H1 (cell line): Measurements from ENCODE around the gene AGO3. TPM values are rescaled to one million over a fixed set of nuclear protein-coding genes. Genes with fewer than 3 reads are reported as not detected.

ENCODE experiments used
- CTCF ChIA-PET: fragments of 300-600 bp; sonication (Branson Sonifier 250); formaldehyde crosslinking; loops from one replicate; lab custom pipeline; 2021; ENCODE audit not compliant: partially characterized antibody; lab: Charles Lee
- POLR2A ChIA-PET: fragments of 300-600 bp; sonication (Branson Sonifier 250); formaldehyde crosslinking; loops from one replicate; lab custom pipeline; 2021; ENCODE audit warnings: inconsistent platforms; ENCODE audit not compliant: partially characterized antibody; lab: Charles Lee
- DNase-seq, 2 experiments: peaks; one replicate each; pipeline versions ENCODE4 v3.0.0 to v3.0.0-alpha.2; 2010 to 2022; ENCODE audit warnings: low spot score in 2 of 2, low read depth in 1 of 2, mixed read lengths in 1 of 2
- FAIRE-seq: peaks from 2 replicates; lab custom pipeline; 2011; peaks lifted over from hg19 to GRCh38; lab: Jason Lieb, UNC
- H2AFZ ChIP-seq: 2 replicates; pipeline ENCODE4 v1.8.1; 2012; ENCODE audit warnings: low read length, inconsistent platforms
- H2AK5ac ChIP-seq: 2 replicates; pipeline ENCODE4 v1.6.1; 2013; ENCODE audit warnings: low read depth, low read length
- H2BK120ac ChIP-seq: replicated peaks from 2 replicates; pipeline ENCODE3; 2013; ENCODE audit warnings: low read depth, low read length, inconsistent platforms
- H2BK12ac ChIP-seq: 2 replicates; pipeline ENCODE4 v1.6.1; 2013; ENCODE audit warnings: low read depth, low read length
- H2BK15ac ChIP-seq: 2 replicates; pipeline ENCODE4 v1.6.1; 2013; ENCODE audit warnings: low read length
- H2BK20ac ChIP-seq: 2 replicates; pipeline ENCODE4 v1.6.1; 2013; ENCODE audit warnings: low read length
- H2BK5ac ChIP-seq: 2 replicates; pipeline ENCODE4 v1.6.1; 2013; ENCODE audit warnings: low read depth, low read length
- H3K14ac ChIP-seq: 2 replicates; pipeline ENCODE4 v1.6.1; 2013; ENCODE audit warnings: inconsistent platforms; ENCODE audit not compliant: insufficient read length
- H3K18ac ChIP-seq: 2 replicates; pipeline ENCODE4 v1.6.1; 2013; ENCODE audit warnings: low read length; ENCODE audit errors: extremely low read depth
- H3K23ac ChIP-seq: 2 replicates; pipeline ENCODE4 v1.6.1; 2013; ENCODE audit warnings: inconsistent platforms; ENCODE audit not compliant: insufficient read length
- H3K23me2 ChIP-seq: 2 replicates; pipeline ENCODE4 v1.6.1; 2013; ENCODE audit warnings: low read depth, low read length
- H3K27ac ChIP-seq: 2 replicates; pipeline ENCODE4 v1.6.1; 2011; ENCODE audit warnings: low read depth, low read length, inconsistent platforms
- H3K27me3 ChIP-seq, 4 experiments: replicated peaks in 1 of 4; 1 replicate in 1 of 4; 2 replicates in 3 of 4; pipeline versions ENCODE4 v1.6.1 to v1.8.1; 2011 to 2013; ENCODE audit warnings: low read length in 3 of 4, mild to moderate bottlenecking in 3 of 4, inconsistent platforms in 2 of 4, mixed read lengths in 2 of 4, moderate library complexity in 1 of 4; ENCODE audit not compliant: control insufficient read depth in 3 of 4, insufficient read depth in 3 of 4; ENCODE audit errors: extremely low read depth in 1 of 4
- H3K36me3 ChIP-seq, 4 experiments: 2 replicates each; pipeline versions ENCODE4 v1.6.1 to v1.8.1; 2011 to 2013; ENCODE audit warnings: mild to moderate bottlenecking in 4 of 4, low read length in 3 of 4, moderate library complexity in 2 of 4, control low read depth in 1 of 4, inconsistent platforms in 1 of 4; ENCODE audit not compliant: insufficient read depth in 4 of 4, control insufficient read depth in 2 of 4
- H3K4ac ChIP-seq: replicated peaks from 2 replicates; pipeline ENCODE3; 2013; ENCODE audit warnings: low read length, low read depth, mixed read lengths, inconsistent platforms; ENCODE audit not compliant: insufficient read length
- H3K4me1 ChIP-seq, 4 experiments: replicated peaks in 1 of 4; 1 replicate in 1 of 4; 2 replicates in 3 of 4; pipeline versions ENCODE4 v1.6.1 to v1.8.1; 2011 to 2013; ENCODE audit warnings: low read length in 3 of 4, inconsistent platforms in 2 of 4, mixed read lengths in 1 of 4; ENCODE audit not compliant: insufficient read depth in 4 of 4, control insufficient read depth in 3 of 4
- H3K4me2 ChIP-seq, 2 experiments: 2 replicates each; pipeline versions ENCODE4 v1.6.1 to v1.8.1; 2011 to 2013; ENCODE audit warnings: low read depth in 2 of 2, low read length in 2 of 2, control low read depth in 1 of 2, inconsistent platforms in 1 of 2, mild to moderate bottlenecking in 1 of 2; ENCODE audit not compliant: insufficient read depth in 1 of 2
- H3K4me3 ChIP-seq, 4 experiments: fragments of 200-600, 300-600 bp in 1 of 4; sonication (generic), shearing (Covaris generic), sonication (Bioruptor Twin) in 1 of 4; 2 replicates each; pipeline versions ENCODE4 v1.5.1 to v1.8.1; 2011 to 2016; ENCODE audit warnings: low read length in 4 of 4, low read depth in 3 of 4, control low read depth in 2 of 4, inconsistent platforms in 2 of 4, mild to moderate bottlenecking in 2 of 4, mixed read lengths in 1 of 4, moderate library complexity in 1 of 4; ENCODE audit not compliant: insufficient read depth in 2 of 4; ENCODE audit errors: extremely low read depth in 1 of 4
- H3K56ac ChIP-seq: replicated peaks from 2 replicates; pipeline ENCODE3; 2013; ENCODE audit warnings: low read depth, mild to moderate bottlenecking, mixed read lengths, low read length, inconsistent platforms; ENCODE audit not compliant: insufficient read length
- H3K79me1 ChIP-seq: 2 replicates; pipeline ENCODE4 v1.6.1; 2013; ENCODE audit warnings: low read depth, low read length, control low read depth
- H3K79me2 ChIP-seq, 2 experiments: 2 replicates each; pipeline versions ENCODE4 v1.6.1 to v1.8.1; 2012 to 2013; ENCODE audit warnings: low read length in 2 of 2, mild to moderate bottlenecking in 2 of 2, inconsistent platforms in 1 of 2; ENCODE audit not compliant: insufficient read depth in 2 of 2, control insufficient read depth in 1 of 2
- H3K9ac ChIP-seq, 4 experiments: replicated peaks in 1 of 4; 1 replicate in 1 of 4; 2 replicates in 3 of 4; pipeline versions ENCODE4 v1.6.1 to v1.8.1; 2011 to 2013; ENCODE audit warnings: low read depth in 3 of 4, low read length in 3 of 4, control low read depth in 2 of 4, mild to moderate bottlenecking in 2 of 4, moderate library complexity in 2 of 4, inconsistent platforms in 1 of 4; ENCODE audit errors: extremely low read depth in 1 of 4
- H3K9me3 ChIP-seq, 2 experiments: 2 replicates each; pipeline versions ENCODE4 v1.6.1 to v1.8.1; 2012 to 2013; ENCODE audit warnings: mild to moderate bottlenecking in 2 of 2, moderate library complexity in 2 of 2, control low read depth in 1 of 2, inconsistent platforms in 1 of 2, low read depth in 1 of 2, low read length in 1 of 2, mixed read lengths in 1 of 2; ENCODE audit not compliant: insufficient read depth in 2 of 2
- H4K20me1 ChIP-seq, 2 experiments: replicated peaks in 1 of 2; 2 replicates each; pipeline versions ENCODE3 to v1.8.1; 2011 to 2013; ENCODE audit warnings: inconsistent platforms in 2 of 2, low read length in 2 of 2, mild to moderate bottlenecking in 1 of 2; ENCODE audit not compliant: insufficient read depth in 2 of 2, control insufficient read depth in 1 of 2
- H4K5ac ChIP-seq: 2 replicates; pipeline ENCODE4 v1.6.1; 2013; ENCODE audit warnings: low read length, low read depth, mixed read lengths, inconsistent platforms; ENCODE audit not compliant: insufficient read length
- H4K8ac ChIP-seq: 2 replicates; pipeline ENCODE4 v1.8.0; 2013; ENCODE audit warnings: mild to moderate bottlenecking, moderate library complexity, low read length, inconsistent platforms; ENCODE audit not compliant: insufficient read depth; ENCODE audit errors: extremely low read depth
- H4K91ac ChIP-seq: replicated peaks from 2 replicates; pipeline ENCODE3; 2013; ENCODE audit warnings: low read length, mixed read lengths, inconsistent platforms; ENCODE audit not compliant: insufficient read length
- WGBS, 2 experiments: shearing (Covaris generic) in 1 of 2; methylation state at CpG; one replicate each; pipeline versions ENCODE4 v1.1.6 to v1.1.7; 2013 to 2015; ENCODE audit warnings: low lambda C conversion rate in 2 of 2, mixed read lengths in 2 of 2, inconsistent platforms in 1 of 2, low coverage in 1 of 2, missing lambda C conversion rate in 1 of 2; ENCODE audit not compliant: insufficient replicate concordance in 2 of 2, insufficient coverage in 1 of 2, insufficient read length in 1 of 2; ENCODE audit errors: extremely low coverage in 1 of 2, missing lambda C conversion rate in 1 of 2; 5-methylcytosine and 5-hydroxymethylcytosine counted together
- polyA plus RNA-seq, 7 experiments: library from polyadenylated mRNA; depleted of rRNA in 3 of 7; stranded (reverse) in 5 of 7; unstranded in 2 of 7; fragments of >200 nt in 5 of 7; fragments of 200-250 nt in 2 of 7; gene quantifications; 1 replicate in 5 of 7; 2 replicates in 1 of 7; 4 replicates in 1 of 7; pipeline versions ENCODE4 v1.2.1 to v1.2.3, GENCODE V29; 2011 to 2013; ENCODE audit warnings: missing spikeins in 2 of 7, mixed read lengths in 2 of 7
- total RNA-seq: library from RNA; stranded (reverse); fragmentation: NEBNext Ultra II Directional; extraction: Animal tissue kit (Norgen Biotek cat#: 25700); gene quantifications from 2 replicates; pipeline ENCODE4 v1.2.1, GENCODE V29; 2021

Gene AGO3
- total and polyA plus RNA-seq, 2 of the 8 experiments (the other 6 are each of a cell fraction or from before 2014, with no cell fraction given), result 10.7 to 26.4 TPM

DNA sequence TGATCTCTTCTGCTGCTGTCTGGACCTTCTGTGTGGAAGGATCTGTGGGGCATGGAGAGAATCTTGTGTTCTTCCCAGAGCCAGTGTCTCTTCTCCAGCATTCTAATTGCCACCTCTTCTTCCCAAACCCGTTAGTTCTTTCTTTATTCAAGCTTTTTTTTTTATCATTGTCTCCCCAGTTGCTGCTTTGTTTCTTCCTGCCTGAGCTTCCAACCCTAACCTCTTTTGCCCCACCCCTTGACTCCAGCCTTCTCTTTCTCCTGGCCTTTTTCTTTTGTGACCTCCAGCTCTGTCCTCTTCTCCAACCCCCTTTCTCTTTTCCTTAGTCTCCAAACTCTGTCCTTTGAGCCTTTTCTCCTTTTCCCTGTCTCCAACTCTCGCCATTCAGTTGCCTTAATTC lies 43.4 kb upstream of the AGO3 start:
- peaks cover 12% of the 10 kb centered on the region for H3K79me1 ChIP-seq
- 74% methylated on average over 2 of the region's 2 CpGs; no CpG with 5 or more reads in 1 of the 2 experiments for WGBS, 2 experiments
- H2BK20ac ChIP-seq, result peak overlapping the region; percentile 43; the same call in 1 of the 2 replicates
- DNase-seq, result no peak
- H3K9ac ChIP-seq, result no peak overlapping the region
- H2BK5ac ChIP-seq, result peak overlapping the region; percentile 12; the same call in 1 of the 2 replicates
- no peak overlapping the region for H3K4ac ChIP-seq
- no peak overlapping the region for H3K23ac ChIP-seq
- H2AFZ ChIP-seq, result no peak overlapping the region
- no peak overlapping the region for H3K14ac ChIP-seq
- no peak overlapping the region for H2BK120ac ChIP-seq
- H3K4me3 ChIP-seq, result no peak overlapping the region
- no peak overlapping the region for H3K27ac ChIP-seq
- peaks cover 10% of the 10 kb centered on the region for H3K23me2 ChIP-seq
- peaks cover 23 to 25% of the 10 kb centered on the region in 2 experiments for H4K20me1 ChIP-seq
- no peak for FAIRE-seq
- H4K91ac ChIP-seq, result no peak overlapping the region
- H4K8ac ChIP-seq, result no peak overlapping the region
- no peak overlapping the region; the same call in 1 of the 2 replicates for H3K18ac ChIP-seq
- no peak overlapping the region for H2BK15ac ChIP-seq
- peaks cover 0 to 1% (median under 1%) of the 10 kb centered on the region in 4 experiments; a peak in 1 of 7 replicates for H3K27me3 ChIP-seq
- H3K4me1 ChIP-seq, result peaks cover 14 to 31% (median 28%) of the 10 kb centered on the region in 4 experiments
- no peak overlapping the region for H3K56ac ChIP-seq
- peaks cover 3 to 24% (median 11%) of the 10 kb centered on the region in 4 experiments; a peak in 7 of 8 replicates for H3K36me3 ChIP-seq
- H2BK12ac ChIP-seq, result no peak overlapping the region
- H4K5ac ChIP-seq, result no peak overlapping the region
- peak overlapping the region; percentile 75 to 97 for H3K4me2 ChIP-seq
- CTCF ChIA-PET, result interaction anchor here (1.0 to 3.4 kb wide), 5 partner anchors 9 to 35 kb away, joined by 3 to 12 read pairs (median 3); no protein-coding TSS in a partner anchor
- H3K9me3 ChIP-seq, result no peaks in the 10 kb centered on the region
- peaks cover 16 to 50% of the 10 kb centered on the region in 2 experiments for H3K79me2 ChIP-seq
- no peak overlapping the region; the same call in 1 of the 2 replicates for H2AK5ac ChIP-seq
- POLR2A ChIA-PET, result interaction anchor here (0.9 to 3.2 kb wide), 2 partner anchors 12 to 43 kb away, joined by 3 to 17 read pairs; partner anchors contain the start of gene AGO3
